Activated CD4-positive, alpha-beta T cell treated with anti-CD3 and anti-CD28 coated beads for 1 hour (primary cell): ENCODE results near the gene ENTPD8.
"Not testable (repeated sequence)": the region's sequence is repeated elsewhere in the genome, so short reads cannot be mapped to it uniquely, and the experiment has no call there.

Source experiments
- DNase-seq: peaks from one replicate; pipeline ENCODE4 v3.0.0-alpha.2; 2020

The ENTPD8 gene

GRCh38 chr9:137429546-137429890 lies 11.6 kb downstream of the ENTPD8 start:
- DNase-seq = no peak

GRCh38 chr9:137428841-137429545 lies 12.2 kb downstream of the ENTPD8 start:
- no peak for DNase-seq

- no peak for DNase-seq
These were observed 12.9 kb downstream of the ENTPD8 start for GRCh38 chr9:137428311-137428630.

GRCh38 chr9:137427454-137428310 lies 13.5 kb downstream of the ENTPD8 start:
- no peak for DNase-seq

GRCh38 chr9:137426018-137426681 lies 15.0 kb downstream of the ENTPD8 start:
- no peak for DNase-seq

GRCh38 chr9:137423514-137424291 lies 17.5 kb downstream of the ENTPD8 start:
- no peak for DNase-seq

GRCh38 chr9:137422604-137423513 lies 18.3 kb downstream of the ENTPD8 start, which contains the start of the genes EXD3 and NOXA1:
TSS of gene EXD3 (minus strand) at chr9:137423162. CDS start at chr9:137395357, 27,805 bp downstream.
TSS of gene NOXA1 (plus strand) at chr9:137423393. CDS start at chr9:137423530, 137 bp downstream.
- peak; percentile 91 for DNase-seq

- DNase-seq = no peak
These were observed 19.1 kb downstream of the ENTPD8 start for GRCh38 chr9:137421838-137422603.

- no peak for DNase-seq
These were observed 23.8 kb downstream of the ENTPD8 start for GRCh38 chr9:137417161-137418021.

- no peak for DNase-seq
These were observed 24.5 kb downstream of the ENTPD8 start for GRCh38 chr9:137416563-137417151.

- DNase-seq = no peak
These were observed 25.1 kb downstream of the ENTPD8 start for GRCh38 chr9:137416006-137416562.

GRCh38 chr9:137415451-137415850 lies 25.7 kb downstream of the ENTPD8 start:
- DNase-seq = no peak

GRCh38 chr9:137412431-137412830 lies 28.7 kb downstream of the ENTPD8 start:
- DNase-seq = no peak

- no peak for DNase-seq
These were observed 29.3 kb downstream of the ENTPD8 start for GRCh38 chr9:137411645-137412380.

GRCh38 chr9:137411260-137411644 lies 29.9 kb downstream of the ENTPD8 start:
- no peak for DNase-seq

GRCh38 chr9:137410891-137411249 lies 30.3 kb downstream of the ENTPD8 start:
- DNase-seq = no peak

- not testable (repeated sequence) for DNase-seq
These were observed 30.8 kb downstream of the ENTPD8 start for GRCh38 chr9:137410236-137410890.

- no peak for DNase-seq
These were observed 31.6 kb downstream of the ENTPD8 start for GRCh38 chr9:137409515-137409914.
